OCI-LY7 (cell line): Measurements from ENCODE around the gene PLCB3. TPM values are rescaled to one million over a fixed set of nuclear protein-coding genes. Genes with fewer than 3 reads are reported as not detected.

Experiments used
- BruUV-seq: library from RNA; stranded (reverse); fragments of 400-500 nt; replicated peaks from 2 replicates; lab custom pipeline; 2021; lab: Mats Ljungman, UMichigan
- CTCF ChIA-PET: fragments of 300-600 bp; sonication (Branson Sonifier 250); formaldehyde crosslinking; loops from one replicate; lab custom pipeline; 2022; ENCODE audit warnings: antibody characterized with exemption; ENCODE audit not compliant: unreplicated experiment; lab: Charles Lee
- POLR2A ChIA-PET: fragments of 300-600 bp; sonication (Branson Sonifier 250); formaldehyde crosslinking; loops from one replicate; lab custom pipeline; 2022; ENCODE audit warnings: antibody characterized with exemption; lab: Charles Lee
- DNase-seq: peaks from one replicate; pipeline ENCODE4 v3.0.0-alpha.2; 2015; ENCODE audit warnings: low spot score
- H2AFZ ChIP-seq: fragments of 200-600 bp; sonication (generic), shearing (Covaris generic); 2 replicates; pipeline ENCODE4 v1.6.1; 2014; ENCODE audit warnings: mild to moderate bottlenecking, antibody characterized with exemption, low read length, moderate library complexity
- H3K27ac ChIP-seq: fragments of 200-600 bp; sonication (generic); 2 replicates; pipeline ENCODE4 v1.5.1; 2014; ENCODE audit warnings: mixed run types, low read depth, mild to moderate bottlenecking, moderate library complexity, low read length, inconsistent platforms; ENCODE audit not compliant: poor library complexity, severe bottlenecking
- H3K36me3 ChIP-seq: fragments of 200-600 bp; sonication (generic); 2 replicates; pipeline ENCODE4 v1.6.1; 2014; ENCODE audit warnings: mild to moderate bottlenecking, antibody characterized with exemption, low read length, moderate library complexity, mixed read lengths; ENCODE audit not compliant: insufficient read depth
- H3K4me1 ChIP-seq: fragments of 200-600 bp; sonication (generic); 2 replicates; pipeline ENCODE4 v1.5.1; 2014; ENCODE audit warnings: mild to moderate bottlenecking, low read length; ENCODE audit not compliant: insufficient read depth, poor library complexity, severe bottlenecking
- H3K4me2 ChIP-seq: fragments of 200-600 bp; sonication (generic); 2 replicates; pipeline ENCODE4 v1.6.1; 2014; ENCODE audit warnings: mild to moderate bottlenecking, low read length
- H3K4me3 ChIP-seq: fragments of 200-600 bp; sonication (generic); 2 replicates; pipeline ENCODE4 v1.5.1; 2014; ENCODE audit warnings: mild to moderate bottlenecking, low read depth, low read length; ENCODE audit not compliant: poor library complexity, severe bottlenecking
- H3K79me2 ChIP-seq: fragments of 200-600 bp; sonication (generic); 2 replicates; pipeline ENCODE4 v1.6.1; 2016; ENCODE audit warnings: low read depth, mild to moderate bottlenecking, low read length, moderate library complexity, mixed read lengths; ENCODE audit not compliant: insufficient read depth
- H3K9me2 ChIP-seq: fragments of 200-600 bp; sonication (generic); 2 replicates; pipeline ENCODE4 v1.6.1; 2016; ENCODE audit warnings: mild to moderate bottlenecking, low read length, mixed read lengths; ENCODE audit not compliant: insufficient read depth
- H3K9me3 ChIP-seq: fragments of 200-600 bp; sonication (generic); 2 replicates; pipeline ENCODE4 v1.6.1; 2014; ENCODE audit warnings: mild to moderate bottlenecking, mixed run types, low read length, mixed read lengths
- H4K20me1 ChIP-seq: fragments of 200-600 bp; sonication (generic); 2 replicates; pipeline ENCODE4 v1.6.1; 2014; ENCODE audit warnings: mild to moderate bottlenecking, antibody characterized with exemption, low read length, moderate library complexity, mixed read lengths; ENCODE audit not compliant: insufficient read depth
- CTCF ChIP-seq: fragments of 200-600 bp; sonication (generic); conservative IDR thresholded peaks from 2 replicates; pipeline ENCODE4 v1.5.1; 2014; ENCODE audit warnings: mild to moderate bottlenecking, antibody characterized with exemption, low read length, moderate library complexity, mixed read lengths
- EZH2phosphoT487 ChIP-seq: fragments of 200-600 bp; sonication (generic); IDR thresholded peaks from 2 replicates; pipeline ENCODE4 v1.6.1; 2018; ENCODE audit warnings: low read depth, borderline replicate concordance, mild to moderate bottlenecking, mixed run types, antibody characterized with exemption, low read length, moderate library complexity, mixed read lengths
- intact Hi-C: fragments of 100-400 bp; cut with micrococcal nuclease; formaldehyde crosslinking; loops from one replicate; pipeline ENCODE4 v1.10.0; 2022; ENCODE audit not compliant: unreplicated experiment
- total RNA-seq, 2 experiments: library from RNA; depleted of rRNA in 1 of 2; stranded (reverse); fragments of >200 nt in 1 of 2; shearing (Covaris generic) in 1 of 2; gene quantifications; 2 replicates each; pipeline ENCODE4 v1.2.3, GENCODE V29; 2014 to 2022

Gene PLCB3
- total RNA-seq, 2 experiments from 2014 or later: 7.6 to 10.3 TPM

- Histone ChIP-seq H3K9me3 (no peaks in the 10 kb centered on the region), H2AFZ (no peak overlapping the region), H3K4me3 (no peak overlapping the region), H3K9me2 (no peaks in the 10 kb centered on the region), H3K79me2 (no peaks in the 10 kb centered on the region), H3K27ac (no peak overlapping the region), H4K20me1 (no peaks in the 10 kb centered on the region), H3K4me2 (no peak overlapping the region), H3K4me1 (peaks cover 9% of the 10 kb centered on the region), H3K36me3 (no peaks in the 10 kb centered on the region)
- ChIA-PET CTCF (no interaction called here), POLR2A (no interaction called here)
- TF ChIP-seq CTCF: no peak
- TF ChIP-seq EZH2phosphoT487: no peak
- BruUV-seq: no TSS peak
- DNase-seq: no peak
- intact Hi-C loops: no loop called here
Measured at GRCh38 chr11:64297699-64298358, 46.5 kb downstream of the PLCB3 start.

- TF ChIP-seq CTCF: no peak
- TF ChIP-seq EZH2phosphoT487: no peak
- no TSS peak for BruUV-seq
- Histone ChIP-seq H3K4me2 (no peak overlapping the region), H3K79me2 (no peaks in the 10 kb centered on the region), H3K4me3 (no peak overlapping the region), H3K9me3 (no peaks in the 10 kb centered on the region), H3K4me1 (peaks cover 19% of the 10 kb centered on the region), H3K27ac (no peak overlapping the region), H2AFZ (no peak overlapping the region), H4K20me1 (no peaks in the 10 kb centered on the region), H3K9me2 (no peaks in the 10 kb centered on the region), H3K36me3 (no peaks in the 10 kb centered on the region)
- ChIA-PET CTCF (no interaction called here), POLR2A (no interaction called here)
- intact Hi-C loops: no loop called here
- DNase-seq: no peak
Measured at GRCh38 chr11:64298966-64299846, 47.9 kb downstream of the PLCB3 start.
